HL-60/S4 treated with retinoic acid at 250 ng/mL for 4 days and 3 days (cell line): ENCODE results near the gene DOK1.
"Not testable (repeated sequence)": the region's sequence is repeated elsewhere in the genome, so short reads cannot be mapped to it uniquely, and the experiment has no call there.

Source experiments
- in situ Hi-C: fragments of 300-500 bp; cut with MboI; formaldehyde crosslinking; loops from 2 replicates; pipeline ENCODE4 v1.7.0; 2022; ENCODE audit warnings: low sequenced_read_pairs

Gene DOK1

GRCh38 chr2:74548285-74548899 lies 6.1 kb upstream of the DOK1 start:
- in situ Hi-C loops: no loop called here

DNA sequence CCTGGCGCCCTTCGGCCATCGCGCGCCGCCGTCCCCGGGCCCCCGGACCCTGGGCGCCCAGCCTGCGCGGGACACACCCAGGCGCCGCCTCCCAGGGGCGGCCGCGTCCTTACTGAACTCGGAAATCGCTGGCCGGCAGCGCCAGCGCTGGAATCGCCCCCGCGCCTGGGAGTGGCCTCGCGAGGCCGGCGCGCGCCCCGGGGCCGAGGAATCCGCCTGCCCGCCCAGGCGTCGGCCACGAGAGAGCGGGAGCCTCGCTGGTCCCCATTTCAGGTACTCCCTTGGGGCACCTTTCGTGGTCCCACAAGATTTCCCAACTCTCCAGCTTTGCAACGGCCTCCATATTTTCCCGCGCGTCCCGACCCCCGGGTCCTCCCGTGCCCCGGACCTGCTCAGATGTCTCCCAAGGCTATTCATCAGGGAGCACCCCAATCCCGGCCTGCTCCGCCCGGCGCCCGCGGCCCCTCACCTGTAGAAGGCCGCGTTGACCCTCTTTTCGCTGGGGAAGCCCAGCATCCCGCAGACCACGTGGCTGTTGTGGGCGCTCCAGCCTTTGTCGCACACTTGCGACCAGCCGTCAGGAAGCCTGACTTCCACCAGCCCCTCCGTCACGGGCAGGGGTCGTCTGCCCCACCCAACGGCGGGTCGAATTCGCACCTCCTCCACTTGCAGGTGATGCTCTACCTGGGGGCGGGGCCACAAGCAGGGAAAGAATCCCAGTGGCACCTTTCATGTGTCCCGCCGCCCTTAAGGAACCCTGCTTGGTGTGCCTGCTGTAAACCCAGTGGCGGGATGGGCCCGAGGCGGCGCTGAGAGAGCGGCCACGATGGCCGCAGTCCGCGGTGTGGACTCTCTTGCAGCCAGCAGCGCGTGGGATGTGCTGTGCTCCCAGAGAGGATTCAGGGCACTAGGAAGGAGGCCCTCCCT lies 5.4 kb upstream of the DOK1 start:
- in situ Hi-C loops: no loop called here

GRCh38 chr2:74550231-74550630 lies 4.3 kb upstream of the DOK1 start:
- in situ Hi-C loops: no loop called here

DNA sequence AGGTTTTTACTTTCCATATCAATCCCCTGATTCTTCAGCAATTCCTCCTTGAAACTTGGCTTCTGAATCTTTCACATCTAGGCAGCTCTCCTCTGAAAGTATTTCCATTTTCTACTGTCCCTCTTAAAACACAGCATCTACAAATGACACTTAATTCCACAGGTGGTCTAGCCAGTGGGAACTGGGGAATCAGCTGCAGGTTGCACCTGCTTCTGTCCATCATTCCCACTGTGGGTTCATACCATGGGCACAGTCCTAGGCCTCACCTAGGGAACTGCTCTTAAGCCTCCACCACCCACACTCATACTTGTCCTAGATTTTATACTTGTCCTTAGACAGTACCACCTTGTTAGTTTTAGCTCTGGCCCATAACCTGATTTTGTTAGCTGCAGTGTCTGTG lies 3.0 kb upstream of the DOK1 start:
- in situ Hi-C loops: no loop called here

DNA sequence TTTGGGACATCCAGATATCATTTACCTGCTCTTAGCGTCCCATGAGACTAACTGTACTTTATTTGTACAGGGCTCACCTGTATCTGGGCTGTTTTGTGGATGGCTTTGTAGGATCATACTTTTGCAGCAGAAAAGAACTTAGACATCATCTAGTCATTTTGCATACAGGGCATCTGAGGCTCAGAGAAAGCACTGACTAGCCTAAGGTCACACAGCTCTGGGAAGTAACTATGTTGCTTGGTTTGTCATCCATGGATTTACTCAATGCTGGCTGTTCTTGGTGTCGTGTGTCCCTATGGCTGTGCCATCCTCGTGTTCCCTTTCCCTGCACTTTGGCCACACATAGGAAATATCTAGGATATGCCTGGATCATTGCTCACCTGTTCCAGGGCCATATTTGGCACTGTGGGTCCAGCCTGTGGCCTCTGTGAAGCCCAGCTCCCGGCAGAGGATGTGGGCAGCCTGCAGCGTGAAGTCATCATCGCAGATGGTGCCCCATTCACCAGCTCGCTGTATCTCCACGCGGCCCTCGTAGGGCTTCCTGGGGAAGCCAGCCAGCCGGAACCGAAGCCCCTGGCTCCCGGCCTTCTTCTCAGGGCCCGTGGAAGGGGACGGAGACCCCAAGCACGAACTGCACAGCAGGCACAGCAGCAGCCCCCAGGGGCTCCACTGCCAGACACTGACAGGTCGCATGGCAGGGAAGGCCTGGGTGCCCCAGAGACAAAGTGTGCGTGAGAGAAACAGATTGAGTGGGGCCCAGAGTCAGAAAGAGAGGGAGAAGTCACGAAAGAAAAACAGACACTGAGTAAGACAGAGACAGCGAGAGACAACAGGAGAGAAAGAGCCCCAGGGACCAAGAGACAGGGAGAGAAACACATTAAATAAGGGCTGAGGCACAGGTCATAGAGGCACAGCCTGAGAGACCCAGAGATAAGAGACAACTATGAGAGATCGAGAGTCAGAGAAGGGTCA lies 2.3 kb upstream of the DOK1 start:
- in situ Hi-C loops: no loop called here

- in situ Hi-C loops: no loop called here
Measured at GRCh38 chr2:74552914-74553811, 1.4 kb upstream of the DOK1 start.

DNA sequence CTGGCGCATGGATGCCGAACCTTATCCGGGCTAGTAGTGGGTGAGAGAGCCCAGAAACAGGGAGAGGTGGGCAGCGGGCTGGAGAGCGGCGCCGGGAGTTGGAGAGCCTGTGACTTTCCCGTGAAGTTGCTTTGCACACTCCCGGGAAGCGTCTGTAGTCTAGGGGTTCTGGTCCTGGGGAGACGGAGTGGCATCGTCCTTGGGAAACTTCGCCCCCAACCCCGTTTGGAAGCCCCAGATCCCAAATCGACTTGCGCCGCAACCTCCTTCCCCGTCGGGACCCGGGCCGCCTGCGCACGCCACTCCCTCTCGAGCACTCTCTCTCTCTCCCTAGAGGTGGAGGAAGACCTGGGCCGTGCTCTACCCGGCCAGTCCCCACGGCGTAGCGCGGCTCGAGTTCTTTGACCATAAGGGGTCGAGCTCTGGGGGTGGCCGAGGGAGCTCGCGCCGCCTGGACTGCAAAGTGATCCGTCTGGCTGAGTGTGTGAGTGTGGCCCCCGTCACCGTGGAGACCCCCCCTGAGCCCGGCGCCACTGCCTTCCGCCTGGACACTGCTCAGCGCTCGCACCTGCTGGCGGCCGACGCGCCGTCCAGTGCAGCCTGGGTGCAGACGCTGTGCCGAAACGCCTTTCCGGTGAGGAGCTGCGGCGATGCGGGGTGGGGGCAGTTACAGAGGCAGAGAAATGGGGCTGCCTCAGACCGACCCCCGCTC lies 456 bp downstream of the DOK1 start:
- in situ Hi-C loops: no loop called here

DNA sequence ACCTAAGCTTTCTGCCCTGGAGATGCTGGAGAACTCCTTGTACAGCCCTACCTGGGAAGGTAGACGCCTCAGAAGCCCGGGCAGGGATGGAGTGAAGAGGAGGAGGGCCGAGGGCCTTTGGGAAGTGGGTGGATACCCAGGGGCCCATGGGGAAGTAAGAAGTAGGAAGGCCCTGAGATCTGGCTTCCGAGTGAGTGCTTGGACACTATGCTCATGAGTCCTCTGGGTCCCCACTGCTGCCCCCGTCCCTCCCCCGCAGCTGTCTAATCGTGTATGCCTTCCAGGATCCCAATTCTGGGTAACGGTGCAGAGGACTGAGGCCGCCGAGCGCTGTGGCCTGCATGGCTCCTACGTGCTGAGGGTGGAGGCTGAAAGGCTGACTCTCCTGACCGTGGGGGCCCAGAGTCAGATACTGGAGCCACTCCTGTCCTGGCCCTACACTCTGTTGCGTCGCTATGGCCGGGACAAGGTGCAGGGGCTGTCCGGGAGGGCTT lies 1.1 kb downstream of the DOK1 start:
- in situ Hi-C loops: no loop called here

DNA sequence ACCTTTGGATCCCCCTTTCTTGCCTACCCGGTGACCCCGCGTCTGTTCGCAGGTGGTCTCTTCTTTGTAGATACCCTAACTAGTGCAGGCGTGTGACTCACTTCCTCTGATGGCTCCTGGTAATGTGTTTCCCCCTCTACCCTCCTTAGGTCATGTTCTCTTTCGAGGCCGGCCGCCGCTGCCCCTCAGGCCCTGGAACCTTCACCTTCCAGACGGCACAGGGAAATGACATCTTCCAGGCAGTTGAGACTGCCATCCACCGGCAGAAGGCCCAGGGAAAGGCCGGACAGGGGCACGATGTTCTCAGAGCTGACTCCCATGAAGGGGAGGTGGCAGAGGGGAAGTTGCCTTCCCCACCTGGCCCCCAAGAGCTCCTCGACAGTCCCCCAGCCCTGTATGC lies 1.6 kb downstream of the DOK1 start:
- in situ Hi-C loops: no loop called here

- in situ Hi-C loops: no loop called here
Measured at GRCh38 chr2:74556831-74557370, 2.4 kb downstream of the DOK1 start.

- in situ Hi-C loops: no loop called here
Measured at GRCh38 chr2:74558284-74559230, 4.0 kb downstream of the DOK1 start.

GRCh38 chr2:74559912-74560311 lies 5.4 kb downstream of the DOK1 start:
- in situ Hi-C loops: no loop called here

- in situ Hi-C loops: no loop called here
Measured at GRCh38 chr2:74560591-74560990, 6.1 kb downstream of the DOK1 start.

DNA sequence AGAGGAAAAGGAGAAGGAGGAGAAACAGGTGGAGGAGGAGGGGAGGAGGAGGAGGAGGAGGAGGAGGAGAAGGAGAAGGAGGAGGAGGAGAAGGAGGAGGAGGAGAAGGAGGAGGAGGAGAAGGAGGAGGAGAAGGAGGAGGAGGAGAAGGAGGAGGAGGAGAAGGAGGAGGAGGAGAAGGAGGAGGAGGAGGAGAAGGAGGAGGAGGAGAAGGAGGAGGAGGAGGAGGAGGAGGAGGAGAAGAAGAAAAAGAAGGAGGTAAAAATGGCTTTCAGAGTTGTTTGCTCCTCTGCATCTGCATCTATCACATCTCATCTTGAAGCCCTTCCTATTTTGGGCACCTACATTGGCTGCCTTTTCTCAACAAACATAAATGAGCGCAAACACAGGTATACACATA lies 6.5 kb downstream of the DOK1 start:
- in situ Hi-C loops: not testable (repeated sequence)

GRCh38 chr2:74562126-74562775 lies 7.7 kb downstream of the DOK1 start:
- in situ Hi-C loops: no loop called here

DNA sequence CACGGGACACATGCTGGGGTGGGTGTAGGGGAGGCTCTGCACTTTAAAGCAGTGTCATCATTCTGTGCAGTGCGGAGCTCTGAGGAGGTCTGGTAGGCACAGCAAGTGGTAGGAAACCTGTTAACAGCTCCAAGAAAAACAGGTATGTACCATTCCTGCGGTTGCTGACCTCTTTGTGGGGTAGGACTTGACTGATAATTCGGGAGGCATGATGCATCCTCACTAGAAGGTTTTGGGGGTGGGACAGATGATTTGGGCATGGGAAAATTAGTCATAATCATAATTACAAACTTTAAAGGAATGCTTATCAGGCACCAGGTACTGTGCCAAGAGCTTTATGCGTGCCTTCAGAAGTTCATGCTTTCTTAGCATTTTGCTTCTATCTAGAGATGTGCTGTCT lies 9.7 kb downstream of the DOK1 start:
- in situ Hi-C loops: no loop called here

GRCh38 chr2:74566076-74566753 lies 11.7 kb downstream of the DOK1 start:
- in situ Hi-C loops: no loop called here
